ENCODE data around the gene HMCN1.
"Not testable (repeated sequence)": the region's sequence is repeated elsewhere in the genome, so short reads cannot be mapped to it uniquely, and the experiment has no call there.

The HMCN1 gene

GRCh38 chr1:185769136-185769535, 34.9 kb downstream of the HMCN1 start:
- H3K36me3 Mint-ChIP-seq: no peaks in the 10 kb centered on the region
- DNase-seq (no peak), ATAC-seq (replicated peaks) (no peak)
- H3K27ac Mint-ChIP-seq: no peak overlapping the region
- H3K27me3 Mint-ChIP-seq: peaks cover 1 to 5% of the 10 kb centered on the region in 2 donors
- H3K4me1 Mint-ChIP-seq: no peaks in the 10 kb centered on the region
- no peak overlapping the region for H3K4me3 Mint-ChIP-seq
- H3K9me3 Mint-ChIP-seq: no peaks in the 10 kb centered on the region

GRCh38 chr1:185774394-185774793, 40.2 kb downstream of the HMCN1 start:
- DNase-seq: no peak
- no peak overlapping the region for H3K4me3 Mint-ChIP-seq
- peaks cover 5 to 6% of the 10 kb centered on the region in 2 donors for H3K27me3 Mint-ChIP-seq
- H3K9me3 Mint-ChIP-seq: no peaks in the 10 kb centered on the region
- no peaks in the 10 kb centered on the region for H3K36me3 Mint-ChIP-seq
- no peak overlapping the region for H3K27ac Mint-ChIP-seq
- no peak for ATAC-seq (replicated peaks)
- H3K4me1 Mint-ChIP-seq: no peaks in the 10 kb centered on the region

GRCh38 chr1:185775501-185775900, 41.3 kb downstream of the HMCN1 start:
- Mint-ChIP-seq H3K27me3 (peaks cover 5 to 6% of the 10 kb centered on the region in 2 donors), H3K27ac (no peak overlapping the region), H3K4me3 (no peak overlapping the region), H3K9me3 (peaks cover 0 to 2% of the 10 kb centered on the region in 2 donors), H3K4me1 (no peaks in the 10 kb centered on the region), H3K36me3 (no peaks in the 10 kb centered on the region)
- DNase-seq (no peak), ATAC-seq (replicated peaks) (no peak)

GRCh38 chr1:185776522-185776921, 42.3 kb downstream of the HMCN1 start:
- DNase-seq: no peak

GRCh38 chr1:185783860-185784259, 49.7 kb downstream of the HMCN1 start:
- H3K4me1 Mint-ChIP-seq; H3K4me3 Mint-ChIP-seq; DNase-seq; H3K36me3 Mint-ChIP-seq; H3K27ac Mint-ChIP-seq; ATAC-seq (replicated peaks); H3K9me3 Mint-ChIP-seq: not testable (repeated sequence)
- H3K27me3 Mint-ChIP-seq: peaks cover 4 to 13% of the 10 kb centered on the region in 2 donors

More at GRCh38 chr1:185776522-185776921, 42.3 kb downstream of the HMCN1 start:
- H3K36me3 Mint-ChIP-seq: no peaks in the 10 kb centered on the region
- H3K27ac Mint-ChIP-seq: no peak overlapping the region
- H3K4me1 Mint-ChIP-seq: no peaks in the 10 kb centered on the region
- peaks cover 5 to 6% of the 10 kb centered on the region in 2 donors for H3K9me3 Mint-ChIP-seq
- H3K4me3 Mint-ChIP-seq: no peak overlapping the region
- H3K27me3 Mint-ChIP-seq: peaks cover 5 to 11% of the 10 kb centered on the region in 2 donors
- no peak for ATAC-seq (replicated peaks)

GRCh38 chr1:185785586-185785985, 51.4 kb downstream of the HMCN1 start:
- Mint-ChIP-seq H3K9me3 (peaks cover 6 to 7% of the 10 kb centered on the region in 2 donors), H3K27ac (no peak overlapping the region), H3K36me3 (no peaks in the 10 kb centered on the region), H3K27me3 (peaks cover 4 to 13% of the 10 kb centered on the region in 2 donors), H3K4me3 (no peak overlapping the region), H3K4me1 (no peaks in the 10 kb centered on the region)
- ATAC-seq (replicated peaks) (no peak), DNase-seq (no peak)

- H3K4me3 Mint-ChIP-seq: no peak overlapping the region
- peaks cover 1 to 3% of the 10 kb centered on the region in 2 donors for H3K9me3 Mint-ChIP-seq
- DNase-seq (no peak), ATAC-seq (replicated peaks) (no peak)
- peaks cover 4 to 8% of the 10 kb centered on the region in 2 donors for H3K27me3 Mint-ChIP-seq
- H3K36me3 Mint-ChIP-seq: no peaks in the 10 kb centered on the region
- no peak overlapping the region for H3K27ac Mint-ChIP-seq
- H3K4me1 Mint-ChIP-seq: no peaks in the 10 kb centered on the region
Measured at GRCh38 chr1:185786524-185786923, 52.3 kb downstream of the HMCN1 start.

- peaks cover 0 to 2% of the 10 kb centered on the region in 2 donors for H3K9me3 Mint-ChIP-seq
- H3K27me3 Mint-ChIP-seq: peaks cover 4 to 7% of the 10 kb centered on the region in 2 donors
- no peaks in the 10 kb centered on the region for H3K36me3 Mint-ChIP-seq
- DNase-seq (no peak), ATAC-seq (replicated peaks) (no peak)
- no peak overlapping the region for H3K27ac Mint-ChIP-seq
- H3K4me1 Mint-ChIP-seq: no peaks in the 10 kb centered on the region
- no peak overlapping the region for H3K4me3 Mint-ChIP-seq
Measured at GRCh38 chr1:185787238-185787637, 53.0 kb downstream of the HMCN1 start.

GRCh38 chr1:185788386-185788785, 54.2 kb downstream of the HMCN1 start:
- Mint-ChIP-seq H3K36me3 (no peaks in the 10 kb centered on the region), H3K4me1 (no peaks in the 10 kb centered on the region), H3K9me3 (no peaks in the 10 kb centered on the region), H3K27me3 (peaks cover 4 to 7% of the 10 kb centered on the region in 2 donors), H3K27ac (no peak overlapping the region), H3K4me3 (no peak overlapping the region)
- no peak for DNase-seq
- no peak for ATAC-seq (replicated peaks)

GRCh38 chr1:185789501-185790193, 55.5 kb downstream of the HMCN1 start:
- peaks cover 4 to 7% of the 10 kb centered on the region in 2 donors for H3K27me3 Mint-ChIP-seq
- no peaks in the 10 kb centered on the region for H3K36me3 Mint-ChIP-seq
- no peaks in the 10 kb centered on the region for H3K4me1 Mint-ChIP-seq
- H3K4me3 Mint-ChIP-seq: no peak overlapping the region
- H3K27ac Mint-ChIP-seq: no peak overlapping the region
- ATAC-seq (replicated peaks): no peak
- no peaks in the 10 kb centered on the region for H3K9me3 Mint-ChIP-seq
- no peak for DNase-seq

- H3K4me3 Mint-ChIP-seq: no peak overlapping the region
- H3K36me3 Mint-ChIP-seq: no peaks in the 10 kb centered on the region
- no peaks in the 10 kb centered on the region for H3K4me1 Mint-ChIP-seq
- H3K27me3 Mint-ChIP-seq: peaks cover under 1 to 3% of the 10 kb centered on the region in 2 donors
- H3K9me3 Mint-ChIP-seq: no peaks in the 10 kb centered on the region
- no peak overlapping the region for H3K27ac Mint-ChIP-seq
- ATAC-seq (replicated peaks) (no peak), DNase-seq (no peak)
Measured at GRCh38 chr1:185790194-185790735, 56.1 kb downstream of the HMCN1 start.

- no peaks in the 10 kb centered on the region for H3K27me3 Mint-ChIP-seq
- H3K36me3 Mint-ChIP-seq: no peaks in the 10 kb centered on the region
- H3K9me3 Mint-ChIP-seq: peaks cover 1 to 2% of the 10 kb centered on the region in 2 donors
- no peak for ATAC-seq (replicated peaks)
- DNase-seq: no peak
- H3K4me1 Mint-ChIP-seq: no peaks in the 10 kb centered on the region
- H3K27ac Mint-ChIP-seq: no peak overlapping the region
- no peak overlapping the region for H3K4me3 Mint-ChIP-seq
Measured at GRCh38 chr1:185792040-185792439, 57.8 kb downstream of the HMCN1 start.

GRCh38 chr1:185794495-185794894, 60.3 kb downstream of the HMCN1 start:
- not testable (repeated sequence) for ATAC-seq (replicated peaks); H3K4me1 Mint-ChIP-seq; H3K4me3 Mint-ChIP-seq; H3K36me3 Mint-ChIP-seq; H3K27ac Mint-ChIP-seq; DNase-seq; H3K9me3 Mint-ChIP-seq; H3K27me3 Mint-ChIP-seq

GRCh38 chr1:185795181-185795580, 61.0 kb downstream of the HMCN1 start:
- Mint-ChIP-seq H3K27me3 (no peaks in the 10 kb centered on the region), H3K4me1 (no peaks in the 10 kb centered on the region), H3K36me3 (no peaks in the 10 kb centered on the region), H3K9me3 (peaks cover 4 to 5% of the 10 kb centered on the region in 2 donors), H3K4me3 (no peak overlapping the region), H3K27ac (no peak overlapping the region)
- ATAC-seq (replicated peaks) (no peak), DNase-seq (no peak)

GRCh38 chr1:185798505-185798904, 64.3 kb downstream of the HMCN1 start:
- Mint-ChIP-seq H3K27ac (no peak overlapping the region), H3K36me3 (no peaks in the 10 kb centered on the region), H3K4me3 (no peak overlapping the region), H3K9me3 (peaks cover 4 to 5% of the 10 kb centered on the region in 2 donors), H3K27me3 (no peaks in the 10 kb centered on the region), H3K4me1 (no peaks in the 10 kb centered on the region)
- ATAC-seq (replicated peaks): no peak
- DNase-seq: no peak

Measured in stimulated activated naive B cell treated with anti-CD40 and anti-IgM and Interleukin-4, amounts not matched to agents 10 μg/mL and 1 μg/mL and 100 μg/mL, for 72 hours (primary cell).